ENCODE data around the gene NRP1.
"Not testable (repeated sequence)": the region's sequence is repeated elsewhere in the genome, so short reads cannot be mapped to it uniquely, and the experiment has no call there.

The NRP1 gene

GRCh38 chr10:33315891-33316290 is 18.6 kb downstream of the NRP1 start:
- DNase-seq: no peak

- DNase-seq: no peak
These were observed 19.5 kb downstream of the NRP1 start for GRCh38 chr10:33314811-33315561.

DNA sequence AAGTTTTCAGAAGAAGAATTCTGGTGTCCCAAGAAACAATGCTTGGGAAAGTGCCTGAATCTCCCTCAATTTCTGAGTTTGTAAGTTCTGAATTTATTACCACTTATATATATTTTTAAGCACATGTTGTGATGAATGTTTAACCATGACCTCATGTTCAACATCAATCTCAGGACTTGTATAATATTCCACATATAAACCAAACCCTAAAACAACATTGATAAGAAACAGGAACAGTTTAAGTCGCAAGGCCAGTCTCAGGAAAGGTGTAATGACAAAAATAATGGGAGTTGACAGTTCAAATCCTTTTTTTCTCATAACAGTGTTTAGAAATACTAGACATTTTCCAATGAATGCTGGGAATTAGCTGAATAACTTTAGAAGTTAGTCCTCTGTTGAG is 22.8 kb downstream of the NRP1 start:
- DNase-seq: no peak

DNA sequence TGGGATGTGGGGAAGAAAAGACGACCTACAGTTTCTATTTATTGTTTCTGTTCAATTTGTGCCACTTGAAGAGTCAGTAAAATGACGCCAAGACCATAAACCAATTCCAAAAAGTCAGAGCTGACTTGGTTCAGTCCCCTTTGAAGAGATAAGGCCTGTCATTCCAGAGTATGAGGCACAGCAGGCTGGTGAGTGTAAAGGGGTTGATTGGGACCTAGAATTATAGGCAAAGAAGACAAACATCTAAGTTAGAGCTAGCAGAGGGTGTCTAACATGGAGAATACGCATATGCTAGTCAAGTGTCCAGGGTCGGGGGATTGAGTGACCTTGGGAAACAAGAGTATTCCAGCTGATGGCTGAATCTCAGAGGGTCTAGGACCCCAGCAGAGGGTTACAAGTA is 23.6 kb downstream of the NRP1 start:
- DNase-seq: no peak

DNA sequence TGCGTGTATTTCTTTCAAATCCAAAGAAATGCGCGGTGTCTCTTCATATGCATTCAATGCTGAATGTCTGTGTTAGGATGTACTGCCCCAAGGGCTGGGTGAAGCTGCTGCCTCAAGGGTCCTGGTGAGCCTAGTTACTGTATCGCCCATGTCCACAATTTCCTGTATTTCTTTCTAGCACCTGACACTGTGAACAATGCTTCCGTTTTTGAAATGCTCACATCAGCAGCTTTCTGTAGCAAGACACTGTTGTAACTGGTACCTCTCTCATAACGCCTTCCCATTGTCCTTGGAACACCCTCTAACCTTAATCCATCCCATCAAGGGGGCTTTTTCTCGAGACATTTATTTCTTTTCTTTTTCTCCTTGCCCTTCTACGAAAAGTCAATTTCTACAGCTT is 25.1 kb downstream of the NRP1 start:
- no peak for DNase-seq

- no peak for DNase-seq
These were observed 26.6 kb downstream of the NRP1 start for GRCh38 chr10:33307835-33308234.

- DNase-seq: no peak
These were observed 27.6 kb downstream of the NRP1 start for GRCh38 chr10:33306701-33307519.

DNA sequence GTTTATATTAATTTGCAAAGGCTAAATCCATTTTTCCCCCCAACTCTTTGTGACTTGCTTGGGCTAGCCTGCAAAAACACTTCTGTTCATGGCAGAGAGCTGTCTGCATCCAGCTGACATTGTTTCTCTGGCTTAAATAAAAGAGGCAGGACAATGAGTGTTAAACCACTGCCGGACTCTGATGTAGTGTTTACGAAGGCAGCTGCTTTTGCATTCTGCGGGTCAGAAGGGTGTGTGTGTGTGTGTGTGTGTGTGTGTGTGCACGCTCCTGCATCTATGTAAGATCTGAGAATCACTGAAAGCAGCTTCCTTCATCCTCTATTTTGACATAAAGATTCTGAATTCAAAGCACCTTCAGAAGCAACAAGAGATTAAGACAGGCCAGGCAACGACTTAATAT is 28.3 kb downstream of the NRP1 start:
- DNase-seq: no peak

DNA sequence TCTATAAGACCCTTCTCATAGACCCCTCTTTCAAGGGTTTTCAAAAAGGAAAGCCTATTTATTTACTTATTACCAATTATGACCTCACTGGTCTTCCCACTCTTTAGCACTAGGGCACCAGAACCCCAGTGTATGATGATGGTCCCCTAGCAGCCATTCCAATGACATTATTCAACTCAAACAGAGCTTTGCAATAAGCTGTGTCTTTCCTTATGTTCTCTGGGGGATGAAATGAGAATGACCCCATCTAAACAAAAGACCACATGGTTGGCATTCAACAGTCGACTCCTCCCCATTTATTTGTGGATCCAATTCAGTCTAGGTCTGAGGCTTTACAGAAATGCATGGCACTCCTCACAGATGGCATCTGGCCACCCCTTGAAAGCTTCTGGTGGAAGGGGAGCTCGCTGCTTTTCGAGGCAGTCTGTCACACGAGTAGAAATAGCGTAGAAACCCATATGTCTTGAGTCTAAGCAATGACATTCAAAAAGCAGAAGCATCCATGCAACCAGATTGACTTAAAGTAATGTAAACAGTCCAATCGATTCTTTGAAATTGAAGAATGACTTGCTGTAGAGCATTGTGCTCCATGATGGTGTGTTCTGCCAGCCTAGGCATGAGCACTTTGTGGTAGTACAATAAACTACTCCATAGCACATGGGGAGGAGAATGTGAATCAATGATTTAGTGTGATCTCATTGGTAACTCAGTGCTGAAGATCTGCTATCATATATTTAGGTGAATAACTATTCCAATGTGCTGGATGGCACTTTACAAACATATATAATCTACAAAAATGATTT is 29.8 kb downstream of the NRP1 start:
- DNase-seq: no peak

GRCh38 chr10:33303988-33304387 is 30.5 kb downstream of the NRP1 start:
- no peak for DNase-seq

DNA sequence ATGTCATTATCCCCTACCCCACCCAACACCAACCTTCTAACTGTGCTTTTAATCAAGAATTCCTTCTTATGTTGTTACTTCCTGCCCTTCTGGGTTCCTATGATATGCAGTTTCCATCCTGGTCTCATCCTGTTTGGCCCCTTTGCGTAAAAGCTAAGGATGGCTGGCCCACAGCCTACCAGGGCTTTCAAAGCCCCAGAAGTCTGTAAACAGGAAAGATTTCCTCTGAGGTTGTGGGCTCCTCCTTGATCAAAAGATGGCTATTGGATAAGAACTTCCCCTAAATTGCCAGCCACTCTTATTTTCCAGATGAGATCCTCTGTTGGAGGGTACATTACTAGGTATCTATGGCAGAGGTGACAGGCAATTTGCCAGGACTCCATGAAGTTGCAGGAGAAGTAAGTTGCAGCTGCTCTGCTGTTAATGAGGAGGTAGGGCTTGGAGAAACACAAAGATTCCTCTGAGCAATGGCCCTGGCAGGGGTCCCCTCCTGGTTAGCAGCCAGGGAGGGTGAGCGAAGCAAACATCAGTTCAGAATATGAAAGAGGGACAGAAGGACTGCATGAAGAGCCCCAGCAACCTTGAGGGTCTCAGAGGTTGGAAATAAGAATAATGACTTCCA is 32.1 kb downstream of the NRP1 start:
- no peak for DNase-seq

DNA sequence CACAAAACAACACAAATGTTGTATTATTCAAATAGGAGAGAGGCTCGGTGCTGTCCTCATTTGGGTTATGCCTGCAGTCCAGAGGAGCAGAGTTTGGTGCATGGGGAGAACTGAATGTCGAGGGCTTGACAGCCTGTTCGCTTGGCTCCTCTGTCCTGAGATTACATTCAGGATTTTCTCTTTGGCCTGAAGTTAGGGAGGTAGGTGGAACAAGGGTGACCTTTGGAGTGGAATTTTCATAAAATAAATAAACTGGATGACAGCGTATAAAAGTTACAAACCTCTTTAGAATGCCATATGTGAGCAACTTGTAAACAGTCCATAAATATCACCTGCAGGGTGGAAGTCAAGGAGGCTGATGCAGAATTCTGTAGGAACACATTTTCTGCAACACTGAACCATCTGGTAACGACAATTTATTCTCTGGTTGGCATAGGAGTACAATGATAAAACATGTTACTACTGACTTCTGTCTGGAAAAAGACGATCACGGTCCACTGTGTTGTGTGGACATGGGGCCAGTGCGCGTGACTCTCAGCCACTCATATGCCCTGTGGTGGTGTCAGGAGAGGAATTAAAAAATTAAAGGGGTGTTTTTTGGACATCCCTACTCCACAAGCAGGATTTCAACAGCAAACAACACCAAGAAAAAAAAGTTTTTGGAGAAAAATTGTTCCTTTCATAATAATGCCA is 33.2 kb downstream of the NRP1 start:
- no peak for DNase-seq

- not testable (repeated sequence) for DNase-seq
These were observed 33.9 kb downstream of the NRP1 start for GRCh38 chr10:33300544-33300943.

DNA sequence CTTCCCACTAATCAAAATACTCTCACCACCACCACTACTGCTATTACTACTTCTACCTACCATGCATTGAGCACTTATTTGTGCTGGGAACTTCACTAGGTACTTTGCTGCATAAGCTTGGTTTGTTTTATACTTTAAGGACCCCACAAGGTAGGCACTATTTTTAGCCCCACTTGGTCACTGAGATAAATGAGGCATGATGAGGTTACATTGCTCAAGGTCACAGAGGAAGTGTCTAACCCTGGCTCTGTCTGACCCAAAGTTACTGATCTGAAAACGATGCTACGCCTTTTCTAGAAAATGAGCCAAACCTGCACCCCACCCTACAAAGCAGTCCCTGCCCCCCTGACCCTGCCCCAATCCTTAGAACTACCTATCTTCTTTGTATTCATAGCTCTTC is 35.6 kb downstream of the NRP1 start:
- no peak for DNase-seq

DNA sequence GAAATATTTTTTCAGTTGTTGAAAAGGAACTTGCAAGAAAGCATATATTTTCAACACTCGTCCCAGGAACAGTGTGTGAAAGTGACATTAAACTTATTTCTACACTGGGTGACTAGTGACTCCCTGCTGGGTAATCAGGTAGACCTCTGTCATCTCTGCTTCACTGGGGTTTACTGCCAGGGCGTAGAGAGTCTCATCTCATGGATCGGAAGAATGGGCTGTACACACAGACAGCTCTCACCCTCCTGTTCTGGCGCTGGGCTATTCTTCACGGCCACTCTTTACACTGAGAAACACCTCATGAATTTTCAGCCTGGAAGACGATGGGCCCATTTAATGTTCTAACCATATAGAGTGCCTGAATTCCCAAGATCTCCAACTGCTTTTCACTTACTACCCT is 36.4 kb downstream of the NRP1 start:
- DNase-seq: no peak

DNA sequence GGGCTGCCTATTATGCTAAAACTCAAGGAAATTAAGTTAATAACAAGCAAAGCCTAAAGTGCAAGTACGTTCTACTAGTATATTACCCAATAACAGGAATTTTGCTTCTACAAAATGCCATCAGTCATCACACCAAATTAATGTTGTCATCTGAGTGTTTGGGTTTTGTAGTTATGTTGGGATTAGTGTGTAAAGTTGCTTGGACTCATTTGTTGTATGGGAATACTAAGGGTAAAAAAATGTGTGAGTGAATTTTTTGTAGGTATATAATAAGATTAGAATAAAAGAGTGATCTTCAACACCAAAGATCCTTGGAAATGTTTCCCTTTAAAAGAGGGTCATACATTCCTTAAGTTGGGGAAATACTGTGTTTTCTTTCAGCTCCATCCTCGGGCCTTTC is 38.6 kb downstream of the NRP1 start:
- DNase-seq: no peak

DNA sequence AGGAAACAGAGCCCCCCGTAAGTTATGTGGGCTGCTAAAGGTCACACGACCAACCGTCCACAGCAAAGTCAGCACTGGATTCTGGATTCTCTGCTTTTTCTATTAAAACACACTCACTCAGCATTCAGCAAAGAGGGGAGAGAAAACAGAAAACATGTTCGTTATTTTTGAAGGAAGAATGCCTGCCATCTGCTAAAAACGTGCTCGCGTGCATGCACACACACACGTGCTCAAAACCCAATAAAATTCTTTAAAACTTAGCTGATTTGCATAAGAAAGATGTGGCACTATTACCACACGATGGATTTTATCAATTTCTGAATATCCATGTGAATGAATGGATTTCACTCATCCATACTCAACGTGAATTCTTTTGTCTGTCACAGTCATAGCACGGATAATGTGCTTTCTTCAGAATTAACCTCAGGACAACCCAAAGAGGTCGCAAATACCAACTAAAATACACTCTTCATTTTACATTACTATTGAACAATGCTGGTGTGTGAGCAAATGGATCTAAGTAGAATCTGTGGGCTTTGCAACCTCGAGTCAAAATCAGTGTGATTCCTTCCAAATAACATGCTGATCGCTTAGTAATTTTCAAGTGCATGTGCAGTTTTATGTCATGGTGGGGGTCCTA is 40.8 kb downstream of the NRP1 start:
- no peak for DNase-seq

DNA sequence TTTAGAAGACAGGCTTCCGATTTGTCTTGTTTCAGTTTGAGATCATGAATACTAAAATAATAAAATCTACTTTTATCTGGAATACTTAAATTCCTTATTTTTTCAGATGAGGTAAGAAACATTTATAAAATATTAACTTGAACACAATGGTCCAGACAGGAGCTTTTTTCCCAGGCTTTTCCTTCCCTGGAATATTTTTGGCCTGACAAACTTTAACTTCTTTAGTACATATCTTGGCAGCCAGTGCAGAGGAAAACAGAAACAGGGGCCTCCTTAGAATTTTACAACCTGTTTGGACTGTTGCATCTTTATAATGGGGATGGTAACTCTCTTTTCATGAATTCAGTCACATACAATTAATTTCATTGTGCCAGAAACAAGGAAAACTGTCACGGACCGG is 41.4 kb downstream of the NRP1 start:
- no peak for DNase-seq

DNA sequence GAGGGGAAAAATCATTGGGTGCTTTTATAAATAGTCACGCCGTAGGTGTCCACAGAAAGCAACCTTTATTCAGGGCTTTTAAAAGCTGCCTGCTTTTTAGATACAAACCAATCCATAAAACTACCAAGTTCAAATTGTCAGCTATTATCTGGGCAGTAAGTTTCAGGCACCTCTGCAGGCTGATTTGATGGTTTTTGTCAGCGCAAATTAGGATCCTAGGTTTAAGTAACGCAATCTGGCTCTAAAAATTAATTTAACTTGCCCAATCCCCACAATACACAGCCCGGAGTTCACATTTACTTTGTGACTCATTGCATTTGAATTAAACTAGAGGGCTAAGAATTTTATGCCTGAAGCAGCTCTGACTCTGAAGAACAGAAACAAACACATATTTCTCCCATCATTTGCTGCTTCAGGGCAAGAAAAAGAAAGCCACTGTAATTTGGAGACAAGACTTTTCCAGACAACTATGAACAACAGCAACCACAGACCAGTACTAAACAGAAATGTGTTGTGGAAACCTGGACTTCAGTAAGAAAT is 43.3 kb downstream of the NRP1 start:
- DNase-seq: no peak

GRCh38 chr10:33290321-33291052 is 44.0 kb downstream of the NRP1 start:
- no peak for DNase-seq

DNA sequence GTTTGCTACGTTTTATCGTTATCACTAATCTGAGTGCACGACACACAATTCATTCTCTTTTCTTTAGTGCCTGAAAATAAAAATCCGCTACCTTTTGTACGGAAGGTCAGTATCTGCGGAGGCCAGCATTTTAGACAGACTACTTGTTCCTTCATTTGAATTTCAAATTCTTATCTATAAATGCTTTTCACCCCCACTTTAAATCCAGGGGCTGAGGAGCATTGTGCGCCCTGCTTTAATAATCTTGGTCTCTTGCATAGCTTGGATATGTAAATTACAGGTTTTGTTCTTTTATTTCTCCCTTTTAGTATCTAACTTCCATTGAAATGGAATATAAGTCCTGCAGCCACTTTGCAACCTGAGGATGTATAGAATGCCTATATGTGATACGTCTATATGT is 44.7 kb downstream of the NRP1 start:
- DNase-seq: no peak
